Measurements from ENCODE around the gene NRSN1. TPM values are rescaled to one million over a fixed set of nuclear protein-coding genes. Genes with fewer than 3 reads are reported as not detected.

NRSN1 gene
- total and polyA plus RNA-seq, 8 donors: 0.25 to 1.1 (median 0.49) TPM; not detected in 4

DNA sequence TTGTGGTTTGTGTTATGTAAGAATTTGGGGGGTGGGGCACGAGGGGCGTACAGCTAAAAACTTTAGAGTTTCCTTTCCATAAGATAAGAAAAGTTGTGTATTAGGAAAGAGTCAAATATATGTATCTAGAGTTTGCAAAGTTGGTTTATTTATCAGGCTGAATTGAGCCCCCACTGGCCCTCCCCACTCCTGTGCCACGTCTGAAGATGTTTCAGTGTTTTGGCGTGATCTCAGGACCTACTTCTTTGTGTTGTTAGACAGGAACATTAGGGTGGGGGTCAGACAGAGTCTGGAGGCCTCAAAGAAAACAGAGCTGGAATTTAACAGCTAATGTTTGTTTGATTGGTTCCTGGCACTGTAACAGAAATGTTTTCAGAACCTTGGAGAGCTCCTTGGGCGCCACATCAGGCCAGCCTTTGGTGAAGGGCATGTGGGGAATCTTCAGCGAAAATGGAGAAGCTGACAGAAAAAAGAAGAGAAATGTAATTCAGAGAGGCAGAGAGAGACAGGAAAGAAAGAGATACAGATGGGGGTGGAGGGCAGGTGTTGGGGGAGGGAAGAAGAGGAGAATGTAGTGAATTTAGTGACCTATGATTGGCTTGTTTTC is 674 bp downstream of the NRSN1 start:
- H3K36me3 ChIP-seq: no peaks in the 10 kb centered on the region
- H3K4me3 ChIP-seq: no peak overlapping the region
- 2 to 6% (median 4%) methylated on average over 6 of the region's 6 CpGs for WGBS, 5 donors
- H3K27me3 ChIP-seq: peaks cover 0 to 30% (median 9%) of the 10 kb centered on the region in 3 donors
- no peak overlapping the region for H3K27ac ChIP-seq
- peak in 1 of 2 donors; percentile 90 for DNase-seq
- H3K9me3 ChIP-seq: no peaks in the 10 kb centered on the region
- TF ChIP-seq POLR2AphosphoS5 (IDR thresholded peaks at IDR 0.05) (no peak), EP300 (IDR thresholded peaks at IDR 0.05) (no peak), POLR2A (IDR thresholded peaks at IDR 0.05) (no peak)
- TF ChIP-seq, protein P1, sequence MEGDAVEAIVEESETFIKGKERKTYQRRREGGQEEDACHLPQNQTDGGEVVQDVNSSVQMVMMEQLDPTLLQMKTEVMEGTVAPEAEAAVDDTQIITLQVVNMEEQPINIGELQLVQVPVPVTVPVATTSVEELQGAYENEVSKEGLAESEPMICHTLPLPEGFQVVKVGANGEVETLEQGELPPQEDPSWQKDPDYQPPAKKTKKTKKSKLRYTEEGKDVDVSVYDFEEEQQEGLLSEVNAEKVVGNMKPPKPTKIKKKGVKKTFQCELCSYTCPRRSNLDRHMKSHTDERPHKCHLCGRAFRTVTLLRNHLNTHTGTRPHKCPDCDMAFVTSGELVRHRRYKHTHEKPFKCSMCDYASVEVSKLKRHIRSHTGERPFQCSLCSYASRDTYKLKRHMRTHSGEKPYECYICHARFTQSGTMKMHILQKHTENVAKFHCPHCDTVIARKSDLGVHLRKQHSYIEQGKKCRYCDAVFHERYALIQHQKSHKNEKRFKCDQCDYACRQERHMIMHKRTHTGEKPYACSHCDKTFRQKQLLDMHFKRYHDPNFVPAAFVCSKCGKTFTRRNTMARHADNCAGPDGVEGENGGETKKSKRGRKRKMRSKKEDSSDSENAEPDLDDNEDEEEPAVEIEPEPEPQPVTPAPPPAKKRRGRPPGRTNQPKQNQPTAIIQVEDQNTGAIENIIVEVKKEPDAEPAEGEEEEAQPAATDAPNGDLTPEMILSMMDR (IDR thresholded peaks at IDR 0.05): no peak
- intact Hi-C loops (cut with DNase I; ENCODE audit: low total_unique reads): no loop called here
- H3K4me1 ChIP-seq: peaks cover 0 to 7% (median 0%) of the 10 kb centered on the region in 4 donors

DNA sequence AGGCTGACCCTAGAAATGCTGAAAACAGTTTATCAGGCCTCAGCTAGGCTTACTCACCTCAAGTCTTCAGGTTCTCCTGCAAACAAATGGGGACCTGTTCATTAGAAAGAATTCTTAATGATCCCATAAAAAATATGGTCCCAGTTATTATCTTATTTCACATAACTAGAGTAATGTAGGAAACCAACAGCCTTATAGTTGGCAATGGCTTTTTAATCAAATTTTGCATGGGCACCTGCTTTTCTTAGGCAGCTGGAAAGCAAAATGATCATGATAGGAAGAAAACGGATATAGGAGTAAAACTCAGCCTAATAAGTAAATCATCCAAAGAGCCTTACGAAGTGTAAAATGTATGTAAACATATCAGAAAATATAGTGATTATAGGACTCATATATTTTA is 1.3 kb downstream of the NRSN1 start:
- H3K36me3 ChIP-seq: no peaks in the 10 kb centered on the region
- intact Hi-C loops (cut with DNase I; ENCODE audit: low total_unique reads): no loop called here
- H3K9me3 ChIP-seq: no peaks in the 10 kb centered on the region
- no peak for DNase-seq
- peaks cover 0 to 7% (median 0%) of the 10 kb centered on the region in 4 donors for H3K4me1 ChIP-seq
- no peak overlapping the region for H3K4me3 ChIP-seq
- peaks cover 0 to 26% (median 9%) of the 10 kb centered on the region in 3 donors for H3K27me3 ChIP-seq
- no peak overlapping the region for H3K27ac ChIP-seq
- 77 to 88% (median 81%) methylated on average over 2 of the region's 2 CpGs for WGBS, 5 donors
- TF ChIP-seq, protein P1 (IDR thresholded peaks at IDR 0.05): no peak
- TF ChIP-seq POLR2AphosphoS5 (IDR thresholded peaks at IDR 0.05) (no peak), EP300 (IDR thresholded peaks at IDR 0.05) (no peak), POLR2A (IDR thresholded peaks at IDR 0.05) (no peak)

- DNase-seq: no peak
- TF ChIP-seq, protein P1 (IDR thresholded peaks at IDR 0.05): no peak
- no peak for TF ChIP-seq POLR2AphosphoS5 (IDR thresholded peaks at IDR 0.05)
- TF ChIP-seq POLR2A (IDR thresholded peaks at IDR 0.05): no peak
- no peak for TF ChIP-seq EP300 (IDR thresholded peaks at IDR 0.05)
- H3K4me1 ChIP-seq: no peaks in the 10 kb centered on the region
- no peak overlapping the region for H3K4me3 ChIP-seq
- 69 to 81% (median 76%) methylated on average over 2 of the region's 2 CpGs for WGBS, 5 donors
- H3K27me3 ChIP-seq: peaks cover 0 to 8% (median 0%) of the 10 kb centered on the region in 3 donors
- no peak overlapping the region for H3K27ac ChIP-seq
- intact Hi-C loops (cut with DNase I; ENCODE audit: low total_unique reads): no loop called here
- no peaks in the 10 kb centered on the region for H3K9me3 ChIP-seq
- H3K36me3 ChIP-seq: no peaks in the 10 kb centered on the region
Observed at GRCh38 chr6:24131751-24132150, 5.7 kb downstream of the NRSN1 start.

GRCh38 chr6:24139080-24139479 is 13.1 kb downstream of the NRSN1 start:
- Histone ChIP-seq H3K9me3 (no peaks in the 10 kb centered on the region), H3K27ac (no peak overlapping the region), H3K27me3 (peaks cover 0 to 3% (median 0%) of the 10 kb centered on the region in 3 donors), H3K36me3 (no peaks in the 10 kb centered on the region), H3K4me1 (no peaks in the 10 kb centered on the region), H3K4me3 (no peak overlapping the region)
- TF ChIP-seq POLR2AphosphoS5 (IDR thresholded peaks at IDR 0.05) (no peak), POLR2A (IDR thresholded peaks at IDR 0.05) (no peak), EP300 (IDR thresholded peaks at IDR 0.05) (no peak)
- TF ChIP-seq, protein P1 (IDR thresholded peaks at IDR 0.05): no peak
- intact Hi-C loops (cut with DNase I; ENCODE audit: low total_unique reads): no loop called here
- no peak for DNase-seq
- 79 to 89% (median 83%) methylated on average over 2 of the region's 2 CpGs for WGBS, 5 donors

Measured in stomach (tissue), 9 donors.